ENCODE data around the gene CBX7. TPM values are rescaled to one million over a fixed set of nuclear protein-coding genes. Genes with fewer than 3 reads are reported as not detected.

CBX7 gene
- total and polyA plus RNA-seq, 4 donors = 2.2 to 21.8 (median 14.9) TPM

- no peak for TF ChIP-seq FOXA2 (IDR thresholded peaks at IDR 0.05)
- TF ChIP-seq CTCF (IDR thresholded peaks at IDR 0.05; ENCODE audit: low read depth, low read length, missing input control) = no peak
- no peak for TF ChIP-seq SP1 (IDR thresholded peaks at IDR 0.05)
Measured at GRCh38 chr22:39132871-39133524, 19.5 kb downstream of the CBX7 start (continued).

- Histone ChIP-seq H3K4me1 (ENCODE audit: control insufficient read depth in 4 of 4, insufficient read depth in 4 of 4, low read length in 3 of 4) (peaks cover 0 to 6% (median 0%) of the 10 kb centered on the region in 4 donors), H3K27ac (ENCODE audit: low read depth in 1 of 2, low read length in 2 of 2) (no peak overlapping the region)
- 95% methylated on average over 6 of the region's 6 CpGs for WGBS
Measured at GRCh38 chr22:39132281-39132680, 20.2 kb downstream of the CBX7 start.

More at GRCh38 chr22:39132281-39132680, 20.2 kb downstream of the CBX7 start:
- H3K4me3 ChIP-seq (ENCODE audit: low read depth in 1 of 3, low read length in 3 of 3) = no peak overlapping the region
- H3K9me3 ChIP-seq (ENCODE audit: control insufficient read depth in 4 of 4, low read length in 3 of 4) = no peaks in the 10 kb centered on the region
- TF ChIP-seq FOXA2 (IDR thresholded peaks at IDR 0.05) (no peak), FOXA1 (IDR thresholded peaks at IDR 0.05) (no peak), TAF1 (conservative IDR thresholded peaks at IDR 0.05) (no peak), YY1 (IDR thresholded peaks at IDR 0.05) (no peak), ZBTB33 (IDR thresholded peaks at IDR 0.05) (no peak), HNF4A (conservative IDR thresholded peaks at IDR 0.05) (no peak), REST (IDR thresholded peaks at IDR 0.05) (no peak), ATF3 (IDR thresholded peaks at IDR 0.05) (no peak), CTCF (IDR thresholded peaks at IDR 0.05; ENCODE audit: low read depth, low read length, missing input control) (no peak)
- H3K36me3 ChIP-seq (ENCODE audit: control insufficient read depth in 4 of 4, insufficient read depth in 3 of 4, low read depth in 1 of 4, low read length in 3 of 4) = peaks cover 0 to 3% (median 1%) of the 10 kb centered on the region in 4 donors
- DNase-seq (ENCODE audit: low spot score) = no peak
- H3K9ac ChIP-seq (ENCODE audit: low read depth in 1 of 2, low read length in 2 of 2) = no peak overlapping the region
- no peaks in the 10 kb centered on the region for H3K27me3 ChIP-seq (ENCODE audit: control insufficient read depth in 4 of 4, insufficient read depth in 4 of 4, low read length in 3 of 4)
